ENCODE results near the gene EIF2D.

GRCh38 chr1:206604861-206605260 lies 7.4 kb downstream of the EIF2D start:
- TF ChIP-seq REST (IDR thresholded peaks at IDR 0.05; ENCODE audit: insufficient read depth in 1 of 2, low read depth in 2 of 2, low read length in 2 of 2) (no peak), TAF1 (IDR thresholded peaks at IDR 0.05; ENCODE audit: borderline replicate concordance, insufficient read depth, low read length) (no peak), SIN3A (IDR thresholded peaks at IDR 0.05; ENCODE audit: borderline replicate concordance, insufficient read depth, low read length) (no peak), POLR2AphosphoS5 (IDR thresholded peaks at IDR 0.05; ENCODE audit: low read depth, low read length) (no peak)

All from PFSK-1 (cell line).